OCI-LY3 (cell line): ENCODE measurements around the gene RFC2.
"Not testable (repeated sequence)": the region's sequence is repeated elsewhere in the genome, so short reads cannot be mapped to it uniquely, and the experiment has no call there.

ENCODE experiments used
- EZH2phosphoT487 ChIP-seq: fragments of 200-600 bp; shearing (Covaris generic); IDR thresholded peaks from 2 replicates; pipeline ENCODE4 v1.6.1; 2018; ENCODE audit warnings: antibody characterized with exemption, mixed run types, low read depth
- TF ChIP-seq, protein P1 (sequence below): fragments of 200-600, 300-600 bp; sonication (generic); IDR thresholded peaks from 2 replicates; pipeline ENCODE4 v1.5.1; 2014; ENCODE audit warnings: antibody characterized with exemption, low read length, low read depth

DNA sequence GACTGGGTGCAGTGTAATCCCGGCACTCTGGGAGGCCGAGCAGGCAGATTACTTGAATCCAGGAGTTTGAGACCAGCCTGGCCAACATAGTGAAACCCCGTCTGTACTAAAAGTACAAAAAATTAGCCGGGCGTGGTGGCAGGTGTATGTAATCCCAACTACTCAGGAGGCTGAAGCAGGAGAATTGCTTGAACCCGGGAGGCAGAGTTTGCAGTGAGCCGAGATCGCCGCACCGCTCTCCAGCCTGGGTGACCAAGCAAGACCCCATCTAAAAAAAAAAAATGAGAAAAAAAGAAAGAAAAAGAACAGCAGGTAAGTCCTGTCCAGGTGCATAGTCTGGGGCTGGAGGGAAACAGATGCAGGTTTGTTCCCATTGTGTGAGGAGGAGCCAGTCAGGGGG lies 48.1 kb downstream of the RFC2 start:
- TF ChIP-seq, protein P1, sequence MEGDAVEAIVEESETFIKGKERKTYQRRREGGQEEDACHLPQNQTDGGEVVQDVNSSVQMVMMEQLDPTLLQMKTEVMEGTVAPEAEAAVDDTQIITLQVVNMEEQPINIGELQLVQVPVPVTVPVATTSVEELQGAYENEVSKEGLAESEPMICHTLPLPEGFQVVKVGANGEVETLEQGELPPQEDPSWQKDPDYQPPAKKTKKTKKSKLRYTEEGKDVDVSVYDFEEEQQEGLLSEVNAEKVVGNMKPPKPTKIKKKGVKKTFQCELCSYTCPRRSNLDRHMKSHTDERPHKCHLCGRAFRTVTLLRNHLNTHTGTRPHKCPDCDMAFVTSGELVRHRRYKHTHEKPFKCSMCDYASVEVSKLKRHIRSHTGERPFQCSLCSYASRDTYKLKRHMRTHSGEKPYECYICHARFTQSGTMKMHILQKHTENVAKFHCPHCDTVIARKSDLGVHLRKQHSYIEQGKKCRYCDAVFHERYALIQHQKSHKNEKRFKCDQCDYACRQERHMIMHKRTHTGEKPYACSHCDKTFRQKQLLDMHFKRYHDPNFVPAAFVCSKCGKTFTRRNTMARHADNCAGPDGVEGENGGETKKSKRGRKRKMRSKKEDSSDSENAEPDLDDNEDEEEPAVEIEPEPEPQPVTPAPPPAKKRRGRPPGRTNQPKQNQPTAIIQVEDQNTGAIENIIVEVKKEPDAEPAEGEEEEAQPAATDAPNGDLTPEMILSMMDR = not testable (repeated sequence)
- not testable (repeated sequence) for TF ChIP-seq EZH2phosphoT487
